ENCODE data around the gene SLC36A1. TPM values are rescaled to one million over a fixed set of nuclear protein-coding genes. Genes with fewer than 3 reads are reported as not detected.

Gene SLC36A1
- total and polyA plus RNA-seq, 2 of the 8 experiments (the other 6 are each of a cell fraction or from before 2014, with no cell fraction given) = 6.6 to 9.6 TPM

DNA sequence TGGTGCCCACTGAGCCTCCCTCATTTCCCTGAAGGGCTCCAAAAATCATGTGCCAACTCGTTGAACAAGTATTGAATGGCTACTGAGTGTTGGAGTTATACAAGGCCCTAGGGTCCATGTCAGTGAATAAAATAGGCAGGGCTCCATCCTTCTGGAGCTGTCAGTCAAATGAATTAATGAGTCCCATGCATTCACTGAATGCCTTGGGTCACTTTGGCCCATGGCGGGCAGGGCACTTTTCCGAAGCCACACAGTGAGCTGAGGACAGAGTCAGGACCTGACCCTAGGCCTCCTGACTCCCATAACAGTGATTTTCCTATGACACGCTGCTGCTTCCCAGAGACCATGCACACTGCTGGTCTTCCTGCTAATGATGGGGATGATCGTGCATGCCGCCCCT is 27.3 kb upstream of the SLC36A1 start (continued):
- TF ChIP-seq, protein P1, sequence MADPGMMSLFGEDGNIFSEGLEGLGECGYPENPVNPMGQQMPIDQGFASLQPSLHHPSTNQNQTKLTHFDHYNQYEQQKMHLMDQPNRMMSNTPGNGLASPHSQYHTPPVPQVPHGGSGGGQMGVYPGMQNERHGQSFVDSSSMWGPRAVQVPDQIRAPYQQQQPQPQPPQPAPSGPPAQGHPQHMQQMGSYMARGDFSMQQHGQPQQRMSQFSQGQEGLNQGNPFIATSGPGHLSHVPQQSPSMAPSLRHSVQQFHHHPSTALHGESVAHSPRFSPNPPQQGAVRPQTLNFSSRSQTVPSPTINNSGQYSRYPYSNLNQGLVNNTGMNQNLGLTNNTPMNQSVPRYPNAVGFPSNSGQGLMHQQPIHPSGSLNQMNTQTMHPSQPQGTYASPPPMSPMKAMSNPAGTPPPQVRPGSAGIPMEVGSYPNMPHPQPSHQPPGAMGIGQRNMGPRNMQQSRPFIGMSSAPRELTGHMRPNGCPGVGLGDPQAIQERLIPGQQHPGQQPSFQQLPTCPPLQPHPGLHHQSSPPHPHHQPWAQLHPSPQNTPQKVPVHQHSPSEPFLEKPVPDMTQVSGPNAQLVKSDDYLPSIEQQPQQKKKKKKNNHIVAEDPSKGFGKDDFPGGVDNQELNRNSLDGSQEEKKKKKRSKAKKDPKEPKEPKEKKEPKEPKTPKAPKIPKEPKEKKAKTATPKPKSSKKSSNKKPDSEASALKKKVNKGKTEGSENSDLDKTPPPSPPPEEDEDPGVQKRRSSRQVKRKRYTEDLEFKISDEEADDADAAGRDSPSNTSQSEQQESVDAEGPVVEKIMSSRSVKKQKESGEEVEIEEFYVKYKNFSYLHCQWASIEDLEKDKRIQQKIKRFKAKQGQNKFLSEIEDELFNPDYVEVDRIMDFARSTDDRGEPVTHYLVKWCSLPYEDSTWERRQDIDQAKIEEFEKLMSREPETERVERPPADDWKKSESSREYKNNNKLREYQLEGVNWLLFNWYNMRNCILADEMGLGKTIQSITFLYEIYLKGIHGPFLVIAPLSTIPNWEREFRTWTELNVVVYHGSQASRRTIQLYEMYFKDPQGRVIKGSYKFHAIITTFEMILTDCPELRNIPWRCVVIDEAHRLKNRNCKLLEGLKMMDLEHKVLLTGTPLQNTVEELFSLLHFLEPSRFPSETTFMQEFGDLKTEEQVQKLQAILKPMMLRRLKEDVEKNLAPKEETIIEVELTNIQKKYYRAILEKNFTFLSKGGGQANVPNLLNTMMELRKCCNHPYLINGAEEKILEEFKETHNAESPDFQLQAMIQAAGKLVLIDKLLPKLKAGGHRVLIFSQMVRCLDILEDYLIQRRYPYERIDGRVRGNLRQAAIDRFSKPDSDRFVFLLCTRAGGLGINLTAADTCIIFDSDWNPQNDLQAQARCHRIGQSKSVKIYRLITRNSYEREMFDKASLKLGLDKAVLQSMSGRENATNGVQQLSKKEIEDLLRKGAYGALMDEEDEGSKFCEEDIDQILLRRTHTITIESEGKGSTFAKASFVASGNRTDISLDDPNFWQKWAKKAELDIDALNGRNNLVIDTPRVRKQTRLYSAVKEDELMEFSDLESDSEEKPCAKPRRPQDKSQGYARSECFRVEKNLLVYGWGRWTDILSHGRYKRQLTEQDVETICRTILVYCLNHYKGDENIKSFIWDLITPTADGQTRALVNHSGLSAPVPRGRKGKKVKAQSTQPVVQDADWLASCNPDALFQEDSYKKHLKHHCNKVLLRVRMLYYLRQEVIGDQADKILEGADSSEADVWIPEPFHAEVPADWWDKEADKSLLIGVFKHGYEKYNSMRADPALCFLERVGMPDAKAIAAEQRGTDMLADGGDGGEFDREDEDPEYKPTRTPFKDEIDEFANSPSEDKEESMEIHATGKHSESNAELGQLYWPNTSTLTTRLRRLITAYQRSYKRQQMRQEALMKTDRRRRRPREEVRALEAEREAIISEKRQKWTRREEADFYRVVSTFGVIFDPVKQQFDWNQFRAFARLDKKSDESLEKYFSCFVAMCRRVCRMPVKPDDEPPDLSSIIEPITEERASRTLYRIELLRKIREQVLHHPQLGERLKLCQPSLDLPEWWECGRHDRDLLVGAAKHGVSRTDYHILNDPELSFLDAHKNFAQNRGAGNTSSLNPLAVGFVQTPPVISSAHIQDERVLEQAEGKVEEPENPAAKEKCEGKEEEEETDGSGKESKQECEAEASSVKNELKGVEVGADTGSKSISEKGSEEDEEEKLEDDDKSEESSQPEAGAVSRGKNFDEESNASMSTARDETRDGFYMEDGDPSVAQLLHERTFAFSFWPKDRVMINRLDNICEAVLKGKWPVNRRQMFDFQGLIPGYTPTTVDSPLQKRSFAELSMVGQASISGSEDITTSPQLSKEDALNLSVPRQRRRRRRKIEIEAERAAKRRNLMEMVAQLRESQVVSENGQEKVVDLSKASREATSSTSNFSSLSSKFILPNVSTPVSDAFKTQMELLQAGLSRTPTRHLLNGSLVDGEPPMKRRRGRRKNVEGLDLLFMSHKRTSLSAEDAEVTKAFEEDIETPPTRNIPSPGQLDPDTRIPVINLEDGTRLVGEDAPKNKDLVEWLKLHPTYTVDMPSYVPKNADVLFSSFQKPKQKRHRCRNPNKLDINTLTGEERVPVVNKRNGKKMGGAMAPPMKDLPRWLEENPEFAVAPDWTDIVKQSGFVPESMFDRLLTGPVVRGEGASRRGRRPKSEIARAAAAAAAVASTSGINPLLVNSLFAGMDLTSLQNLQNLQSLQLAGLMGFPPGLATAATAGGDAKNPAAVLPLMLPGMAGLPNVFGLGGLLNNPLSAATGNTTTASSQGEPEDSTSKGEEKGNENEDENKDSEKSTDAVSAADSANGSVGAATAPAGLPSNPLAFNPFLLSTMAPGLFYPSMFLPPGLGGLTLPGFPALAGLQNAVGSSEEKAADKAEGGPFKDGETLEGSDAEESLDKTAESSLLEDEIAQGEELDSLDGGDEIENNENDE (IDR thresholded peaks at IDR 0.05; ENCODE audit: insufficient replicate concordance, low read length) = no peak
